K562 (cell line): ENCODE results near the gene PPIA.

Experiments used
- EHMT2 ChIP-seq: fragments of 450-650 bp; IDR thresholded peaks from 2 replicates; pipeline ENCODE4 v1.6.1; 2018; ENCODE audit warnings: antibody characterized with exemption
- TF ChIP-seq, protein P1 (sequence below): sonication (generic); formaldehyde crosslinking; IDR thresholded peaks from 2 replicates; pipeline ENCODE4 v1.8.0; 2022; ENCODE audit warnings: mild to moderate bottlenecking, missing genetic modification reagents, borderline replicate concordance

DNA sequence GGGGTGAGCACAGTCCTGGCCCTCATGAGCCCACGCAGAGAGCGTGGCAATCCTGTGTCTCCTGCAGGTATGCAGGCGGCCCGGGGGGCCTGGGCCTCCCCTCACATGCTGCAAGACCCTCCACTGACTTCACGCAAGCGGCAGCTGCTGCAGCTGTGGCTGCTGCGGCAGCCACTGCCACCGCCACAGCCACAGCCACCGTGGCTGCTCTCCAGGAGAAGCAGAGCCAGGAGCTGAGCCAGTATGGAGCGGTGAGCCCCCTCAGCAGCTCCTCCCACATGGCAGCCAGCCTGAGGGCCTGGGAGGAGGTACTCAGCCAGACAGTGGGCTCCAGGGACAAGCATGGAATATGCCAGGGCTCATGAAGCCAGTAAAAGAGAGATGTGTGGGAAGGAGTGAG lies 39.2 kb upstream of the PPIA start:
- TF ChIP-seq, protein P1, sequence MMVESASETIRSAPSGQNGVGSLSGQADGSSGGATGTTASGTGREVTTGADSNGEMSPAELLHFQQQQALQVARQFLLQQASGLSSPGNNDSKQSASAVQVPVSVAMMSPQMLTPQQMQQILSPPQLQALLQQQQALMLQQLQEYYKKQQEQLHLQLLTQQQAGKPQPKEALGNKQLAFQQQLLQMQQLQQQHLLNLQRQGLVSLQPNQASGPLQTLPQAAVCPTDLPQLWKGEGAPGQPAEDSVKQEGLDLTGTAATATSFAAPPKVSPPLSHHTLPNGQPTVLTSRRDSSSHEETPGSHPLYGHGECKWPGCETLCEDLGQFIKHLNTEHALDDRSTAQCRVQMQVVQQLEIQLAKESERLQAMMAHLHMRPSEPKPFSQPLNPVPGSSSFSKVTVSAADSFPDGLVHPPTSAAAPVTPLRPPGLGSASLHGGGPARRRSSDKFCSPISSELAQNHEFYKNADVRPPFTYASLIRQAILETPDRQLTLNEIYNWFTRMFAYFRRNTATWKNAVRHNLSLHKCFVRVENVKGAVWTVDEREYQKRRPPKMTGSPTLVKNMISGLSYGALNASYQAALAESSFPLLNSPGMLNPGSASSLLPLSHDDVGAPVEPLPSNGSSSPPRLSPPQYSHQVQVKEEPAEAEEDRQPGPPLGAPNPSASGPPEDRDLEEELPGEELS (CRISPR knock-in tag): no peak
- TF ChIP-seq EHMT2: no peak
